ENCODE data around the gene ZNF547.

Gene ZNF547

DNA sequence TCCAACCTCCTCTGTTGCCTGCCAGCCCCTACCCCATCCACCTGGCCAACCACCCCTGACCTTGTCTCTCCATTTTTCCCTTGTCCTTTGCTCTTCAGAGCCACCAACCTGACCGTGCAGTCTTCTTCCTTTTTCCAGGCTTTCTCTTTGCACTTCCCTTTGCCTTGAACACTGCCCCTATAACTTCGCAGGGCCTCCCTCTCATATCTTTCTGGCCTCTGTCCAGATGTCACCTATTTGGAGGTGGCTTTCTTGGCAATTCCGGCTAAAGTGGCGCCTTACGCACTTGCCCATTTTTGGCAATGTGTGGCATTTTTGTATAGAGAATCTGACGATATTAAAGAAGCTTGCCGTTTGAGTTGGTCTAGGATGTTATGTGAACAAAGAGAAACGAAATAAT is 42.2 kb upstream of the ZNF547 start:
- DNase-seq (ENCODE audit: low read depth): no peak
- TF ChIP-seq, protein P1, sequence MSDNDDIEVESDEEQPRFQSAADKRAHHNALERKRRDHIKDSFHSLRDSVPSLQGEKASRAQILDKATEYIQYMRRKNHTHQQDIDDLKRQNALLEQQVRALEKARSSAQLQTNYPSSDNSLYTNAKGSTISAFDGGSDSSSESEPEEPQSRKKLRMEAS (IDR thresholded peaks at IDR 0.05; ENCODE audit: low read depth, low read length): no peak
- TF ChIP-seq POLR2A (IDR thresholded peaks at IDR 0.05; ENCODE audit: extremely low read depth, insufficient read length) (no peak), MYC (IDR thresholded peaks at IDR 0.05; ENCODE audit: low read depth, low read length) (no peak)
- TF ChIP-seq, protein P2, sequence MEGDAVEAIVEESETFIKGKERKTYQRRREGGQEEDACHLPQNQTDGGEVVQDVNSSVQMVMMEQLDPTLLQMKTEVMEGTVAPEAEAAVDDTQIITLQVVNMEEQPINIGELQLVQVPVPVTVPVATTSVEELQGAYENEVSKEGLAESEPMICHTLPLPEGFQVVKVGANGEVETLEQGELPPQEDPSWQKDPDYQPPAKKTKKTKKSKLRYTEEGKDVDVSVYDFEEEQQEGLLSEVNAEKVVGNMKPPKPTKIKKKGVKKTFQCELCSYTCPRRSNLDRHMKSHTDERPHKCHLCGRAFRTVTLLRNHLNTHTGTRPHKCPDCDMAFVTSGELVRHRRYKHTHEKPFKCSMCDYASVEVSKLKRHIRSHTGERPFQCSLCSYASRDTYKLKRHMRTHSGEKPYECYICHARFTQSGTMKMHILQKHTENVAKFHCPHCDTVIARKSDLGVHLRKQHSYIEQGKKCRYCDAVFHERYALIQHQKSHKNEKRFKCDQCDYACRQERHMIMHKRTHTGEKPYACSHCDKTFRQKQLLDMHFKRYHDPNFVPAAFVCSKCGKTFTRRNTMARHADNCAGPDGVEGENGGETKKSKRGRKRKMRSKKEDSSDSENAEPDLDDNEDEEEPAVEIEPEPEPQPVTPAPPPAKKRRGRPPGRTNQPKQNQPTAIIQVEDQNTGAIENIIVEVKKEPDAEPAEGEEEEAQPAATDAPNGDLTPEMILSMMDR (IDR thresholded peaks at IDR 0.05; ENCODE audit: low read depth, low read length): no peak
- H3K4me3 ChIP-seq (ENCODE audit: low read depth, low read length): peak overlapping the region; percentile 83

DNA sequence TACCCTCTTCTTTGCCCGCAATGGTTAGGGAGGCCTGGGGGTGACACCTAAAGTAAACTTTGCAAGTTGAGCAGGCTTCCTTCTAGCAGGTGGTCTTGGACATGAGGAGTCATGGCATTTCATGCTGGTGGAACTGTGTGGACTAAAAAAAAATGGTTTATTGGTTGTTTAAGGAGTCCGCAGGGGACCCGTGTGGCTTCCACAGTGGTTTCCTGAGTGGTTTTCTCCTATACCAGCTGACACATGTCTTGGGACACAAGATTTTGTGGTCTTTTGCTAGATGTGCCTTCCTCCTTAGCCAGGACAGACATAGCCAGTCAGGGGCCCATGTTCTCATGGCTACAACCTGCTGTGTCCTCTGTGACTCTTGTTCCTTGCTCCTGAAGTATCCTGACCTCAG is 41.6 kb upstream of the ZNF547 start:
- DNase-seq (ENCODE audit: low read depth): peak; percentile 59
- H3K4me3 ChIP-seq (ENCODE audit: low read depth, low read length): peak overlapping the region; percentile 83
- TF ChIP-seq POLR2A (IDR thresholded peaks at IDR 0.05; ENCODE audit: extremely low read depth, insufficient read length) (no peak), MYC (IDR thresholded peaks at IDR 0.05; ENCODE audit: low read depth, low read length) (no peak)
- TF ChIP-seq, protein P2 (IDR thresholded peaks at IDR 0.05; ENCODE audit: low read depth, low read length): no peak
- TF ChIP-seq, protein P1 (IDR thresholded peaks at IDR 0.05; ENCODE audit: low read depth, low read length): no peak

DNA sequence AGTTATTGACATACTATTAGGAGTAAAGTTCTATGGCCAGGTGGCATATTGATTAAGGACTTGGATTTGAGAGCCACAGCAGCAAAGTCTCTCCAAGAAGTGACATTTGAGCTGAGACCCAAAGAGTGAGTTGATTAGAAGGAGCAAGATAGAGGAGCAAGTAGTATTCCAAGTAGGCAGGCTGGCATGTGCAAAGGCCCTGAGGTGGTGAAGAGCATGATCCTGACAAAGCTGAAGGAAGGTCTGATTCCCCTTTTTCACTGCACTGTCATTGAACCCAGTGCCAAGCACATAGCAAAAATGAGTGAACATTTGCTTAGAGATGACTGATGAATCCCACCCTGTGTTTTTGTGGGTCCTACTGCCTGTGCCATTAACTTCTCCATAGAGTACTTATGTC is 38.4 kb upstream of the ZNF547 start:
- no peak for DNase-seq (ENCODE audit: low read depth)
- TF ChIP-seq, protein P2 (IDR thresholded peaks at IDR 0.05; ENCODE audit: low read depth, low read length): no peak
- no peak for TF ChIP-seq MYC (IDR thresholded peaks at IDR 0.05; ENCODE audit: low read depth, low read length)
- H3K4me3 ChIP-seq (ENCODE audit: low read depth, low read length): no peak overlapping the region

DNA sequence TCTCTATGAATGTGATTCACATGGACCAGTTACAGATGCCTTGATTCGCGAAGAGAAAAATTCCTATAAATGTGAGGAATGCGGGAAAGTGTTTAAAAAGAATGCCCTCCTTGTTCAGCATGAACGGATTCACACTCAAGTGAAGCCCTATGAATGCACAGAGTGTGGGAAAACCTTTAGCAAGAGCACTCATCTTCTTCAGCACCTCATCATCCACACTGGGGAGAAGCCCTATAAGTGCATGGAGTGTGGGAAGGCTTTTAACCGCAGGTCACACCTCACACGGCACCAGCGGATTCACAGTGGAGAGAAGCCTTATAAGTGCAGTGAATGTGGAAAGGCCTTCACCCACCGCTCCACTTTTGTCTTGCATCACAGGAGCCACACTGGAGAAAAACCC is 35.4 kb upstream of the ZNF547 start:
- TF ChIP-seq POLR2A (IDR thresholded peaks at IDR 0.05; ENCODE audit: extremely low read depth, insufficient read length) (no peak), MYC (IDR thresholded peaks at IDR 0.05; ENCODE audit: low read depth, low read length) (no peak)
- TF ChIP-seq, protein P1 (IDR thresholded peaks at IDR 0.05; ENCODE audit: low read depth, low read length): no peak
- TF ChIP-seq, protein P2 (IDR thresholded peaks at IDR 0.05; ENCODE audit: low read depth, low read length): no peak
- H3K4me3 ChIP-seq (ENCODE audit: low read depth, low read length): no peak overlapping the region
- DNase-seq (ENCODE audit: low read depth): no peak

DNA sequence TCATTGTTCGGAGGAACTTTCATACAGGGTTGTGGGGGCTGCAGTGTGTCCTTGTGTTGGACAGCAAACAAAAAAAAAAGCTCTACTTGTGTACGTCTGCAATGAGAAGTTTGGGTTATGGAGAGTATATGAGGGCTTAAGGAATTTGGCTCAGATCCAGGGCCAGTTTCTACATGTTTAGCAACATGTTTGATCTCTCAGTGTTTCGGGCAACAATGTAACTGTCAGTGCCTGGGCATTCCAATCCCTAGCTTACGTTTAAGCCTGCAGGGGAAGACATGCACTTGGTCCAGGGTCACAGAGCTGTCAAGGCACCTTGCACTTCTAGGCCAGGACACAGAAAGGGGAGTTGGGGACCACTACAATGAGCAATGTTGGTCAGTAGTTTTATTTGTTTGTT is 29.2 kb upstream of the ZNF547 start:
- no peak for DNase-seq (ENCODE audit: low read depth)
- TF ChIP-seq, protein P2 (IDR thresholded peaks at IDR 0.05; ENCODE audit: low read depth, low read length): no peak
- TF ChIP-seq MYC (IDR thresholded peaks at IDR 0.05; ENCODE audit: low read depth, low read length): no peak
- TF ChIP-seq POLR2A (IDR thresholded peaks at IDR 0.05; ENCODE audit: extremely low read depth, insufficient read length): no peak
- TF ChIP-seq, protein P1 (IDR thresholded peaks at IDR 0.05; ENCODE audit: low read depth, low read length): no peak
- H3K4me3 ChIP-seq (ENCODE audit: low read depth, low read length): no peak overlapping the region

DNA sequence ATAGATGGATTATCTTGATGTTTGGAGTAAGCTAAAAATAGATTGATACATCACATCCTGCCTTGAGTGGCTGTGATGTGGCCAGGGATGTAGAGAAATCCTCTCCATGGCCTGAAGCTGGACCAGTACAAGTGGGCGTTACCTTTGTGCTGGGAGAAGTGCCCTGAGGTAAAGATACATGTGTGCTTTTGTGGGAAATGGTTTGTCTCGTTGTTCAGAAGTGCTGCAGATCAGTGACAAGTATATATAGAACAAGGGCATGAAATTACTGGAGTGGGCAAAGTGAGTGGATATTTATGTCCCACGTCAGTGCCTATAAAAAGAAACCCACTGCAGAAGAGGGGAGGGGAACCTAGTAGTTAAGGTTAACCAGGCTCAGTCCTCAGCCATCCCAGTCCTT is 24.5 kb upstream of the ZNF547 start:
- DNase-seq (ENCODE audit: low read depth): no peak
- TF ChIP-seq POLR2A (IDR thresholded peaks at IDR 0.05; ENCODE audit: extremely low read depth, insufficient read length): no peak
- TF ChIP-seq, protein P1 (IDR thresholded peaks at IDR 0.05; ENCODE audit: low read depth, low read length): no peak
- TF ChIP-seq, protein P2 (IDR thresholded peaks at IDR 0.05; ENCODE audit: low read depth, low read length): no peak
- no peak for TF ChIP-seq MYC (IDR thresholded peaks at IDR 0.05; ENCODE audit: low read depth, low read length)
- no peak overlapping the region for H3K4me3 ChIP-seq (ENCODE audit: low read depth, low read length)
